KBM-7 (cell line): Measurements from ENCODE around the gene HSD17B8.
A peak's percentile ranks its signal among the peaks of the same experiment; 100 is the strongest.

Source experiments
- DNase-seq: peaks from one replicate; pipeline ENCODE4 v3.0.0-alpha.2; 2015
- in situ Hi-C: fragments of 300-500 bp; cut with MboI; formaldehyde crosslinking; loops from 2 replicates; pipeline ENCODE4 v1.14.3; 2020; ENCODE audit warnings: low sequenced_read_pairs, low pct_unique_long_range_greater_than_20kb, mixed read lengths

The HSD17B8 gene

GRCh38 chr6:33204415-33205190, at the start of gene HSD17B8:
Gene HSD17B8, plus strand, starts transcription at chr6:33204655. Its CDS starts 14 bp downstream, at chr6:33204669.
- peak; percentile 91 for DNase-seq
- in situ Hi-C loops, result no loop called here

GRCh38 chr6:33156561-33156960, 47.9 kb upstream of the HSD17B8 start:
- no peak for DNase-seq
- in situ Hi-C loops, result no loop called here

DNA sequence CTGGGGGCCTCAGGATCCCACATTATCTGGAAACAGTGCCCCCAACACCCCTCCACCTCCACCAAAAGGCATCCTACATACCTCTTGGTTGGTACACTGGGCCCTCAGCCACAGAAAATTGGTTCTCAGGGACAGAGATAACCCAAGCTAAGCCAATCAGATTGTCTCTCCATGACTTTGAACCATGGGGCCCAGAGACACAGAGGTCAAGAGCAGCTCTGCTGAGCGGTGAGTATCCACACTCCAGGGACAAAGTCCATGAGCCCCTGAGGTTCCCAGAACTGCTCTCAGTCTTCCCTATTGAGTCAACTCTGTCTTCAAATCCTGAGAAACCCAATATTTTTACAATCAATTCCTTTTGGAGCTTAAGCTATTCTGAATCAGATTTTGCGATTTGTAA, 47.5 kb upstream of the HSD17B8 start:
- in situ Hi-C loops, result no loop called here
- DNase-seq, result no peak

- no peak for DNase-seq
- in situ Hi-C loops, result no loop called here
Measured at GRCh38 chr6:33160096-33160495, 44.4 kb upstream of the HSD17B8 start.

DNA sequence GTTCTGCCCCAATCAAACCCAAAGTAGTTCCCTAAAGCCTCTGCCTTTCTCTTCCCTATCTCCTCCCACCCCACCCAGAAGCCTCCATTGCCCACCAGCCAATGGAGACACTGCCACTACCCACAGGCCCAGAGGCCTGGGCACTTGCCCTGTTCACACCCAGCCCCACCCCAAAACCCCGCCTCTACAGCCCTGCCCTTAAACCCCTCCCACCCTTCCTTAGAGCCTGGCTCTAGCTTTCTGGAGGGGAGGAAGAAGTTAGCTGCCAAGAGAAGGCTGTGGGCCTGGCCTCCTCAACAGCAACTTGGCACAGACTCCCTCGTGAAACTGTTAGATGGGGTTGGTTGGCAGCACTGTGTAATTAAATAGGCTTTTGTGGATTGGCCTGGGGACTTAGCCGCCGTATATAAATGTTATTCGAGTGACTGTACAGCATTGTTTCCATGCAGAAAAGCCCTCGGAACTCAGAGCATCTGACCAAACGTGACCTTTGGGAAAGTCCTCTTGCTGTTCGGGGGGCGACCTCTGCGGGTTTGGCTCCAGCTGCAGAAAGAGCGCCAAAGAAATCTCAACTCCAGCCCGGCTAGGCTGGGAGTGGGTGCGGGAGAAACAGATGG, 43.6 kb upstream of the HSD17B8 start:
- peak; percentile 37 for DNase-seq
- in situ Hi-C loops, result no loop called here

DNA sequence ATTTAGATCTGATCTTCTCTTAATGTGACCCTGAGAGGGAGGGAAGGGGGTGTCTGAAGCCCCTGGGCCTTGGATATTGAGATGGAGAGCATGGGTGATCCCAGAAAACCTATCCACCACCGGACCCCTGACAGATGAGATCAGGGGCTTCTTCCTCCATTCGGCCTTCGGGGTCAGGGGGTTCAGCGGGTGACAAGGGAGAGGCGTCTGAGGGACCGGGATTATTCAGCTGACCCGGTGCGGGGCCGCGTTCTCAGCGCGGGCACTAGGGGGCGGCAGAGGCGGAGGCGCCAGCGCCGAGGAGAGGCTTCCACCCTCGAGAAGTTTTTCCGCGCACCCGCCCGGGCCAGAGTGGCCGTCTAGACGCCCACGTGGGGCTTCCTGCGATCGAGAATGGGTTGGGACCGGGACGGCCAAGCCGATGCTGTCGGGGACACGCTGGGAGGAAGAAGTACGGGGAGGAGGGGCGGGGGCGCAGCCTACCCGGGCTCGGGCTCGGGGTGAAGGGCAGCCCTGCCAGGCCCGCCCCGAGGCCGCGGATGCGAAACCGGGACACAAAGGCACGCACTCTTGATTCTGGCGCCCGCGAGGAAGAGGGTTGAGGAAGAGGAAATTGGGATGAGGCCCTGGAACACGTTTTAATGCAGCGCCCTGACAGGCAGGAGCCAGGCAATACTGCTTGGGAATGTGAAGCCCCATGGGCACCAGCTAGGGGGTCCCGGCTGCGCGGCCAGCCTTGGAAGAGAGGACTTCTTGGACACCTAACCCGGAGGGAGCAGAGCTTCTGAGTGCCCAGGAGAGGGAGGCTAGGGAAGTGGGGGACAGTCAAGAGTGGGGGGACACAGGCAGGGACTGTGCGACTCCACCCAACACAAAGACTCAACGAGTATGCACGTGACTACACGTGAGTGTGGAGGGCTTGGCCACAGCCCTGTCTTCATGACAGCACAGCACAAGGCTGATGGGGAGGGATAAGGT, 42.8 kb upstream of the HSD17B8 start:
- in situ Hi-C loops, result no loop called here
- DNase-seq, result peak; percentile 81

DNA sequence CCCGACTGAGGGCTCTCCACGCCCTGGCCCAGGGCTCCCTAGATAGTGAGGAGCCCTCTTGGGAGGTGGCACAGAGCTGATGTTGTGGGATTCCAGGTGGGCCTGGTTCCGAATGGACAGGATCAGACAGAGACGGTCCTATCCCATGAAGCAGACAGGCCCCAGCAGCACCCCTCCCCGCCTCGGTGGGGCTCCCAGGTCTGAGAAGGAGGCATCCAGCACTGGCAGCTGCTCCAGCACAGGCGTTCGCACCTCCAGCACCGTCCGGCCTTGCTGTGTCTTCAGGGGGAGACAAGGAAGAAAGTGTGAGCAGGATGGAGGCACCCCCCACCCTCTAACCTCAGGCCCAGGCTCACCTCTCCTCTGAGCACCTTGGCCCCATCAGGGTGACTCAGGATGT, 40.9 kb upstream of the HSD17B8 start:
- no peak for DNase-seq
- in situ Hi-C loops, result no loop called here

GRCh38 chr6:33164176-33164575, 40.3 kb upstream of the HSD17B8 start:
- in situ Hi-C loops, result no loop called here
- no peak for DNase-seq

DNA sequence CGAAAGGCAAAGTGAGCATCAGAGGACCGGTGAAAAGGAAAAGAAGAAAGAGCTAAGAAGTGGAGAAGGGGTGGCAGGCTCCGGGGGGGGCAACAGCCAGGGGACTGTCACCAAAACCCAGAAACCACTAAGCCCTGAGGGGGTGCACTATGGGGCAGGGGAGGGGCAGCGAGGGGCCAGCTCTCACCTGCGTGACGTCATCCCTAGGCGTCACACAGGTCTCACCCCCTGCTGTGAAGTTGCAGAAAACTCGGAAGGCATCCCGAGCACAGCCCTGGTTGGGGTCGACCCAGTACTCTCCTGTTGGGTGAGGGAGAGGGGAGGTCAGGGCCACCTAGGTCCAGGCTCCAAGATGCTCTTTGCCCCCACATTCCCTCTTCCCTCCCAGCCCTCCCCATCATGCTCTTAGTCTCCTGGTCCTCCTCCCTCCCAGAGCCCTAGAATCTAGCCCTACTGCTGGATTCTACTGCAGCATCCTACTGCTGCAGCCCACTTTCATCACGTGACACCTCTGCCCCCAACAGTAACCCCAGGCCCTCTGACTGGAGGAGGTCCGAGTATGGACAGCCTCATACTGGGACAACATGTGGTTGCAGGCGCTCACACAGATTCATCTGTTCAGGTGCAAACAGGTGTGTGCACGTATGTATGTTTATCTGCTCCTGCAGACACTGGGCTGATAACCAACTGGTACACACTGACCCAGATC, 39.6 kb upstream of the HSD17B8 start:
- DNase-seq, result no peak
- in situ Hi-C loops, result no loop called here

- in situ Hi-C loops, result no loop called here
- DNase-seq, result no peak
Measured at GRCh38 chr6:33165581-33166258, 38.7 kb upstream of the HSD17B8 start.

GRCh38 chr6:33166363-33166762, 38.1 kb upstream of the HSD17B8 start:
- no peak for DNase-seq
- in situ Hi-C loops, result no loop called here

GRCh38 chr6:33166811-33167210, 37.6 kb upstream of the HSD17B8 start:
- DNase-seq, result no peak
- in situ Hi-C loops, result no loop called here

GRCh38 chr6:33167374-33168283, 36.8 kb upstream of the HSD17B8 start:
- in situ Hi-C loops, result no loop called here

DNA sequence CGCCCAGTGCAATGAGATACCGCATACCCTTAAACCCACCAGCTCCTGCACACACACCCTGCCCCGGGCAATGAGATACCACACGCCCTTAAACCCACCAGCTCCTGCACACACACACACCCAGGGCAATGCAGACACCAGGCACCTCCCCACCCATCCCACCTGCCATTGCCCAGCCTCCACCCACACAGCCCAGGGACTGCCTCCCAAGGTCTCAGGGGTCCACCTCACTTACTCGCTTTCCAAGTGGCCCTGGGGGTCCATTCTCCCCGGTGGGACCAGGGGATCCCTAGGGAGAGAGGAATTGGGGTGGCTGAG, 36.2 kb upstream of the HSD17B8 start:
- in situ Hi-C loops, result no loop called here
- no peak for DNase-seq

More at GRCh38 chr6:33167374-33168283, 36.8 kb upstream of the HSD17B8 start:
- no peak for DNase-seq

- in situ Hi-C loops, result no loop called here
- no peak for DNase-seq
Measured at GRCh38 chr6:33168639-33169038, 35.8 kb upstream of the HSD17B8 start.

- DNase-seq, result no peak
- in situ Hi-C loops, result no loop called here
Measured at GRCh38 chr6:33169291-33170175, 34.9 kb upstream of the HSD17B8 start.
